B cell (primary cell): ENCODE measurements around the gene FAM13C. TPM values are rescaled to one million over a fixed set of nuclear protein-coding genes. Genes with fewer than 3 reads are reported as not detected.

Source experiments
- ATAC-seq: fragments of 200-7000 bp; cut with Tn5 transposase; one replicate; pipeline ENCODE4 v1.10.0; 2021; ENCODE audit warnings: low read depth, mild to moderate bottlenecking, moderate number of reproducible peaks, moderate library complexity
- CTCF ChIA-PET: fragments of 350-600 bp; sonication (Branson Sonifier 250); formaldehyde crosslinking; loops from one replicate; lab custom pipeline; 2021; ENCODE audit warnings: antibody characterized with exemption, inconsistent platforms; lab: Charles Lee
- POLR2A ChIA-PET: fragments of 350-600 bp; sonication (Branson Sonifier 250); formaldehyde crosslinking; loops from one replicate; lab custom pipeline; 2021; ENCODE audit warnings: antibody characterized with exemption; lab: Charles Lee
- DNase-seq: peaks from one replicate; pipeline ENCODE4 v3.0.0; 2013
- H2AFZ ChIP-seq: 2 replicates; pipeline ENCODE4 v1.6.1; 2012; ENCODE audit warnings: mild to moderate bottlenecking, low read depth, low read length; ENCODE audit not compliant: insufficient read depth, poor library complexity, severe bottlenecking
- H3K27ac ChIP-seq, 2 donors: 1 replicate in 1 of 2; 2 replicates in 1 of 2; pipeline ENCODE4 v1.5.1; 2012 to 2013; ENCODE audit warnings: low read length in 2 of 2, mild to moderate bottlenecking in 2 of 2, moderate library complexity in 1 of 2
- H3K27me3 ChIP-seq, 4 experiments: fragments of 200-600 bp in 1 of 4; sonication (generic) in 1 of 4; replicated peaks in 1 of 4; 1 replicate in 2 of 4; 2 replicates in 2 of 4; pipeline versions ENCODE4 v1.6.1 to v1.7.0; 2013 to 2016; ENCODE audit warnings: low read length in 3 of 4, mild to moderate bottlenecking in 2 of 4, mixed read lengths in 1 of 4, moderate library complexity in 1 of 4; ENCODE audit not compliant: insufficient read depth in 4 of 4, control insufficient read depth in 3 of 4; ENCODE audit errors: control extremely low read depth in 1 of 4
- H3K36me3 ChIP-seq, 2 experiments: replicated peaks in 1 of 2; 1 replicate in 1 of 2; 2 replicates in 1 of 2; pipeline versions ENCODE4 v1.6.1 to v1.7.1; 2013; ENCODE audit warnings: low read length in 1 of 2; ENCODE audit not compliant: insufficient read depth in 2 of 2, control insufficient read depth in 1 of 2; ENCODE audit errors: control extremely low read depth in 1 of 2, extremely low read depth in 1 of 2
- H3K4me1 ChIP-seq, 2 donors: fragments of 200-600 bp in 1 of 2; sonication (generic) in 1 of 2; 1 replicate in 1 of 2; 2 replicates in 1 of 2; pipeline versions ENCODE4 v1.5.1 to v1.6.1; 2013 to 2017; ENCODE audit warnings: low read length in 2 of 2; ENCODE audit not compliant: control insufficient read depth in 2 of 2, insufficient read depth in 2 of 2
- H3K4me2 ChIP-seq: replicated peaks from 2 replicates; pipeline ENCODE3; 2012; ENCODE audit warnings: mild to moderate bottlenecking, low read depth, low read length; ENCODE audit not compliant: poor library complexity, severe bottlenecking
- H3K4me3 ChIP-seq, 5 experiments: fragments of 200-600 bp in 1 of 5; sonication (generic) in 1 of 5; 1 replicate in 3 of 5; 2 replicates in 2 of 5; pipeline versions ENCODE4 v1.5.1 to v1.7.0; 2011 to 2016; ENCODE audit warnings: low read length in 4 of 5, mild to moderate bottlenecking in 4 of 5, low read depth in 2 of 5, control low read depth in 1 of 5, moderate library complexity in 1 of 5; ENCODE audit not compliant: insufficient read depth in 1 of 5; ENCODE audit errors: control extremely low read depth in 1 of 5, extremely low read depth in 1 of 5
- H3K79me2 ChIP-seq: fragments of 200-600 bp; sonication (generic); one replicate; pipeline ENCODE4 v1.6.0; 2016; ENCODE audit warnings: low read length; ENCODE audit not compliant: control insufficient read depth, insufficient read depth
- H3K9ac ChIP-seq: fragments of 200-600 bp; sonication (generic); 2 replicates; pipeline ENCODE4 v1.6.1; 2017; ENCODE audit warnings: mild to moderate bottlenecking, low read length, moderate library complexity
- H3K9me3 ChIP-seq, 3 donors: one replicate each; pipeline versions ENCODE4 v1.6.1 to v1.7.1; 2013; ENCODE audit warnings: low read length in 2 of 3; ENCODE audit not compliant: control insufficient read depth in 2 of 3, insufficient read depth in 1 of 3; ENCODE audit errors: control extremely low read depth in 1 of 3
- H4K20me1 ChIP-seq: 2 replicates; pipeline ENCODE4 v1.6.0; 2012; ENCODE audit warnings: mild to moderate bottlenecking, low read length; ENCODE audit not compliant: insufficient read depth, control insufficient read depth, poor library complexity, severe bottlenecking
- H3K27ac Mint-ChIP-seq: one replicate; pipeline ENCODE4 v1.8.0; 2021; ENCODE audit warnings: mixed read lengths
- H3K27me3 Mint-ChIP-seq: one replicate; pipeline ENCODE4 v1.8.0; 2021; ENCODE audit warnings: mixed read lengths
- H3K4me1 Mint-ChIP-seq: one replicate; pipeline ENCODE4 v1.8.0; 2021; ENCODE audit warnings: mixed read lengths
- H3K4me3 Mint-ChIP-seq: one replicate; pipeline ENCODE4 v1.8.0; 2021; ENCODE audit warnings: mixed read lengths
- H3K9me3 Mint-ChIP-seq: one replicate; pipeline ENCODE4 v1.8.0; 2022; ENCODE audit warnings: mixed read lengths; ENCODE audit not compliant: insufficient read depth
- CTCF ChIP-seq: fragments of 200-600 bp; IDR thresholded peaks from one replicate; pipeline ENCODE4 v1.8.0; 2022; ENCODE audit warnings: antibody characterized with exemption, mild to moderate bottlenecking
- EZH2 ChIP-seq: IDR thresholded peaks from 2 replicates; pipeline ENCODE4 v1.6.1; 2012; ENCODE audit warnings: borderline replicate concordance, low read depth, mild to moderate bottlenecking, moderate library complexity, low read length; ENCODE audit not compliant: insufficient read depth, poor library complexity, severe bottlenecking
- WGBS: methylation state at CpG from one replicate; pipeline ENCODE4 v1.1.5; 2013; ENCODE audit warnings: missing lambda C conversion rate; ENCODE audit not compliant: insufficient coverage; 5-methylcytosine and 5-hydroxymethylcytosine counted together
- intact Hi-C: fragments of 100-400 bp; cut with micrococcal nuclease; formaldehyde crosslinking; loops from one replicate; pipeline ENCODE4 v1.10.0; 2022
- polyA plus RNA-seq: library from polyadenylated mRNA; depleted of rRNA; stranded (reverse); fragments of >200 nt; gene quantifications from 2 replicates; pipeline ENCODE4 v1.2.3, GENCODE V29; 2012
- total RNA-seq, 2 donors: library from RNA; stranded (reverse); fragments of 120-200 nt in 1 of 2; gene quantifications; 1 replicate in 1 of 2; 2 replicates in 1 of 2; pipeline versions ENCODE4 v1.2.3 to v1.2.4, GENCODE V29; 2013 to 2022

FAM13C gene
- total and polyA plus RNA-seq, 2 donors (not counting 1 experiment from before 2014, with no cell fraction given), result not detected

DNA sequence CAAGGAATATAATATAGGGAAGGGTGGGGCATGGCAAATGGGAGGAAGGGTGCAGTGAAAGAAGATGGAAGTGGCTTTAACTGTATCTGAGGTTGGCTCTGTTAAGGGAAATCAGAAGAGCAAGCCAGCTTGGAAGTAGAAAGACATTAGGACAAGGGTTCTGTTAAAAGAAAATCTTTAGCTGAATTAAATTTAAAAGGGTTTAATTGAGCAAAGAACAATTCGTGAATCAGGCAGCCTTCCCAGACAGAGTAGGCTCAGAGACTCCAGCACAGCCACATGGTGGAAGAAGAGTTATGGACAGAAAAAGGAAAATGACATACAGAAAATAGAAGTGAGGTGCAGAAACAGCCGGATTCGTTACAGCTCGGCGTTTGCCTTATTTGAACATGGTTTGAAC, 42.0 kb downstream of the FAM13C start:
- Histone ChIP-seq H3K9me3 (no peaks in the 10 kb centered on the region), H4K20me1 (no peaks in the 10 kb centered on the region), H3K27ac (no peak overlapping the region), H3K36me3 (no peaks in the 10 kb centered on the region), H3K27me3 (peaks cover 0 to 2% (median 0%) of the 10 kb centered on the region in 4 experiments), H2AFZ (no peak overlapping the region), H3K4me3 (no peak overlapping the region), H3K79me2 (no peaks in the 10 kb centered on the region), H3K4me2 (no peak overlapping the region), H3K9ac (no peak overlapping the region), H3K4me1 (no peaks in the 10 kb centered on the region)
- Mint-ChIP-seq H3K4me3 (no peak overlapping the region), H3K9me3 (no peaks in the 10 kb centered on the region), H3K27ac (no peak overlapping the region), H3K4me1 (no peaks in the 10 kb centered on the region), H3K27me3 (no peaks in the 10 kb centered on the region)
- CTCF ChIA-PET, result no interaction called here
- TF ChIP-seq EZH2 (no peak), CTCF (no peak)
- DNase-seq (no peak), ATAC-seq (no peak)
- intact Hi-C loops, result no loop called here
- 100% methylated on average over 1 of the region's 5 CpGs for WGBS
- POLR2A ChIA-PET, result no interaction called here

DNA sequence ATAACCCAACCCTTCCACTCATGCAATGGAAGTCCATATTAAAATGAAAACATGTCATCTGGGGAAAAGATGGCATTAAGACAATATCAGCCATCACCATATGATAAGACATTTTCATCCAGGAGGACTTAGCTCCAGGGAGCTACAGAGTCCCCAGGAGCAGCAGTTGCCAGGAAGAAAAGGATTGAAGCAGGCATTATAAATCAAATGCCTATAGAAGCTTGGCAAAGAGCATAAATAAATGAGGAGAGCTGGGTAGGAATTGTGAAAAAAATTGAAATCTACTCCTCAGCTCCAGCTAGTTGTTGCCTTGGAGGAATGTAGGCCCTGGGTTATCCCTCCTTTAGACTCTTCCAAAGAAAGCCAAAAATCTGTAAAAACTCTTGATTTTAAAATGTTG, 42.5 kb downstream of the FAM13C start:
- no peaks in the 10 kb centered on the region for H3K9me3 Mint-ChIP-seq
- no peaks in the 10 kb centered on the region for H3K36me3 ChIP-seq
- no peak for DNase-seq
- H3K27ac Mint-ChIP-seq, result no peak overlapping the region
- no peaks in the 10 kb centered on the region for H3K27me3 Mint-ChIP-seq
- no peak overlapping the region for H3K4me3 ChIP-seq
- H3K4me1 ChIP-seq, result no peaks in the 10 kb centered on the region
- no peak overlapping the region for H2AFZ ChIP-seq
- no peak overlapping the region for H3K4me3 Mint-ChIP-seq
- no peak for TF ChIP-seq EZH2
- no peak for TF ChIP-seq CTCF
- no peak overlapping the region for H3K4me2 ChIP-seq
- no peaks in the 10 kb centered on the region for H3K79me2 ChIP-seq
- ChIA-PET POLR2A (no interaction called here), CTCF (no interaction called here)
- no peaks in the 10 kb centered on the region for H3K4me1 Mint-ChIP-seq
- H3K27ac ChIP-seq, result no peak overlapping the region
- no peak for ATAC-seq
- intact Hi-C loops, result no loop called here
- no peaks in the 10 kb centered on the region for H3K9me3 ChIP-seq
- H4K20me1 ChIP-seq, result no peaks in the 10 kb centered on the region
- no peak overlapping the region for H3K9ac ChIP-seq
- H3K27me3 ChIP-seq, result peaks cover 0 to 2% (median 0%) of the 10 kb centered on the region in 4 experiments
